A549 (cell line): ENCODE measurements around the gene CFAP61. TPM values are rescaled to one million over a fixed set of nuclear protein-coding genes. Genes with fewer than 3 reads are reported as not detected.

Experiments
- ATAC-seq, 2 experiments: fragments of 200-7000 bp in 1 of 2; fragments of >200 bp in 1 of 2; cut with Nextera tagmentation in 1 of 2; cut with Tn5 transposase in 1 of 2; 3 replicates each; pipeline versions ENCODE4 v1.8.0 to v1.9.1; 2018 to 2020; ENCODE audit warnings: mild to moderate bottlenecking in 1 of 2, moderate library complexity in 1 of 2
- CTCF ChIA-PET: fragments of 300-600 bp; sonication (Branson Sonifier 250); formaldehyde crosslinking; extraction: SDS; loops from one replicate; lab custom pipeline; 2021; ENCODE audit warnings: antibody characterized with exemption, inconsistent platforms; lab: Yijun Ruan, JAX
- POLR2A ChIA-PET: fragments of 350-600 bp; formaldehyde crosslinking; extraction: SDS; loops from one replicate; lab custom pipeline; 2021; ENCODE audit warnings: antibody characterized with exemption, inconsistent platforms; lab: Yijun Ruan, JAX
- DNase-seq, 2 experiments: peaks; one replicate each; pipeline versions ENCODE4 v3.0.0 to v3.0.0-alpha.2; 2011 to 2016; ENCODE audit warnings: low read depth in 1 of 2, low spot score in 1 of 2
- FAIRE-seq: peaks from 2 replicates; lab custom pipeline; 2011; peaks lifted over from hg19 to GRCh38; lab: Jason Lieb, UNC
- H3K27ac ChIP-seq, 2 experiments: fragments of >200 bp; sonication (Bioruptor Twin); formaldehyde crosslinking; 3 replicates each; pipeline ENCODE4 v1.5.1; 2016 to 2017
- H3K4me1 ChIP-seq: fragments of >200 bp; sonication (Bioruptor Twin); formaldehyde crosslinking; 3 replicates; pipeline ENCODE4 v1.6.1; 2016
- H3K4me2 ChIP-seq: fragments of >200 bp; sonication (Bioruptor Twin); formaldehyde crosslinking; 3 replicates; pipeline ENCODE4 v1.6.1; 2016
- H3K4me3 ChIP-seq: fragments of >200 bp; sonication (Bioruptor Twin); formaldehyde crosslinking; 3 replicates; pipeline ENCODE4 v1.5.1; 2016
- H3K9me3 ChIP-seq: fragments of >200 bp; sonication (Bioruptor Twin); formaldehyde crosslinking; 3 replicates; pipeline ENCODE4 v1.6.1; 2016
- BHLHE40 ChIP-seq: IDR thresholded peaks from 2 replicates; pipeline ENCODE4 v1.6.1; 2012; ENCODE audit warnings: low read depth, low read length, inconsistent platforms
- CBX2 ChIP-seq: fragments of 200-600 bp; sonication (generic); IDR thresholded peaks from 2 replicates; pipeline ENCODE4 v1.6.1; 2016; ENCODE audit warnings: low read depth, mild to moderate bottlenecking, borderline replicate concordance
- CTCF ChIP-seq: fragments of >200 bp; sonication (Bioruptor Twin); formaldehyde crosslinking; IDR thresholded peaks from 3 replicates; pipeline ENCODE4 v1.5.1; 2016
- EHMT2 ChIP-seq: fragments of 200-600 bp; sonication (generic); IDR thresholded peaks from 2 replicates; pipeline ENCODE4 v1.6.1; 2016; ENCODE audit warnings: antibody characterized with exemption, low read depth, mild to moderate bottlenecking, moderate library complexity
- ELK1 ChIP-seq: fragments of 150-350 bp; IDR thresholded peaks from 2 replicates; pipeline ENCODE4 v1.6.1; 2014; ENCODE audit warnings: low read depth, mild to moderate bottlenecking, low read length
- ESRRA ChIP-seq: fragments of 150-350 bp; IDR thresholded peaks from 2 replicates; pipeline ENCODE4 v1.6.1; 2014; ENCODE audit warnings: mild to moderate bottlenecking, low read length, borderline replicate concordance
- HOXB13 ChIP-seq: fragments of 250-450 bp; sonication (Bioruptor Pico); IDR thresholded peaks from 2 replicates; pipeline ENCODE4 v1.5.0; 2020; ENCODE audit warnings: low read depth, mild to moderate bottlenecking, moderate library complexity
- JUNB ChIP-seq: fragments of >200 bp; sonication (Bioruptor Twin); formaldehyde crosslinking; IDR thresholded peaks from 2 replicates; pipeline ENCODE4 v1.6.1; 2016
- KDM1A ChIP-seq: fragments of 200-600 bp; sonication (generic); IDR thresholded peaks from 2 replicates; pipeline ENCODE4 v1.6.1; 2016; ENCODE audit warnings: low read depth, mild to moderate bottlenecking
- MAFK ChIP-seq: fragments of 450-650 bp; IDR thresholded peaks from 2 replicates; pipeline ENCODE4 v1.6.1; 2014; ENCODE audit not compliant: partially characterized antibody
- MAX ChIP-seq: IDR thresholded peaks from 2 replicates; pipeline ENCODE4 v1.6.1; 2012
- NFE2L2 ChIP-seq: fragments of 150-350 bp; conservative IDR thresholded peaks from 2 replicates; pipeline ENCODE4 v1.6.1; 2014; ENCODE audit warnings: low read length
- NPAS2 ChIP-seq: fragments of 250-450 bp; sonication (Bioruptor Pico); IDR thresholded peaks from 2 replicates; pipeline ENCODE4 v1.8.0; 2022; ENCODE audit warnings: mild to moderate bottlenecking, moderate library complexity, borderline replicate concordance
- PBX3 ChIP-seq: IDR thresholded peaks from 2 replicates; pipeline ENCODE4 v1.6.1; 2012
- PHF8 ChIP-seq: fragments of 200-600 bp; sonication (generic); IDR thresholded peaks from 2 replicates; pipeline ENCODE4 v1.6.1; 2016; ENCODE audit warnings: low read depth, mild to moderate bottlenecking, antibody characterized with exemption, moderate library complexity, borderline replicate concordance
- RAD21 ChIP-seq, 2 experiments: fragments of >200 bp in 1 of 2; sonication (Bioruptor Twin) in 1 of 2; formaldehyde crosslinking in 1 of 2; IDR thresholded peaks in 1 of 2; conservative IDR thresholded peaks in 1 of 2; 2 replicates in 1 of 2; 3 replicates in 1 of 2; pipeline ENCODE4 v1.6.1; 2012 to 2018; ENCODE audit warnings: inconsistent platforms in 1 of 2
- RARB ChIP-seq: fragments of 250-450 bp; sonication (Bioruptor Pico); IDR thresholded peaks from 2 replicates; pipeline ENCODE4 v1.8.0; 2021; ENCODE audit warnings: mild to moderate bottlenecking, moderate library complexity
- RNF2 ChIP-seq: fragments of 200-600 bp; sonication (generic); IDR thresholded peaks from 2 replicates; pipeline ENCODE4 v1.6.1; 2016; ENCODE audit warnings: low read depth, mild to moderate bottlenecking, antibody characterized with exemption, moderate library complexity, borderline replicate concordance
- SMC3 ChIP-seq: fragments of >200 bp; sonication (Bioruptor Twin); formaldehyde crosslinking; IDR thresholded peaks from 3 replicates; pipeline ENCODE4 v1.6.1; 2018; ENCODE audit warnings: inconsistent platforms
- SREBF2 ChIP-seq: fragments of 450-650 bp; IDR thresholded peaks from 2 replicates; pipeline ENCODE4 v1.6.1; 2014; ENCODE audit warnings: mild to moderate bottlenecking, moderate library complexity
- TFCP2L1 ChIP-seq: fragments of 250-450 bp; sonication (Bioruptor Pico); IDR thresholded peaks from 2 replicates; pipeline ENCODE4 v1.5.0; 2021; ENCODE audit warnings: mild to moderate bottlenecking
- ZC3H11A ChIP-seq: fragments of 450-650 bp; IDR thresholded peaks from 2 replicates; pipeline ENCODE4 v1.6.1; 2014; ENCODE audit warnings: antibody characterized with exemption, mild to moderate bottlenecking
- ZFP36 ChIP-seq: fragments of 450-650 bp; IDR thresholded peaks from 2 replicates; pipeline ENCODE4 v1.6.1; 2014; ENCODE audit warnings: borderline replicate concordance; ENCODE audit not compliant: partially characterized antibody
- ZSCAN20 ChIP-seq: fragments of 250-450 bp; sonication (Bioruptor Pico); IDR thresholded peaks from 2 replicates; pipeline ENCODE4 v1.8.0; 2022; ENCODE audit warnings: mild to moderate bottlenecking, moderate library complexity
- WGBS: methylation state at CpG from one replicate; pipeline ENCODE4 v1.1.6; 2017; ENCODE audit errors: missing lambda C conversion rate; 5-methylcytosine and 5-hydroxymethylcytosine counted together
- polyA plus RNA-seq, 4 experiments: library from polyadenylated mRNA; depleted of rRNA in 3 of 4; stranded (reverse); fragments of >200 nt; fragmentation: RNase III in 1 of 4; extraction: RNeasy Plus Mini Kit Qiagen cat#74134 plus additional on column Dnase treatment in 1 of 4; gene quantifications; 2 replicates in 3 of 4; 3 replicates in 1 of 4; pipeline ENCODE4 v1.2.3, GENCODE V29; 2011 to 2017

CFAP61 gene
- polyA plus RNA-seq, 2 of the 4 experiments (the other 2 are of a cell fraction), result 0.39 to 0.70 TPM

GRCh38 chr20:20181322-20181721, 129.0 kb downstream of the CFAP61 start:
- ChIA-PET POLR2A (no interaction called here), CTCF (no interaction called here)
- TF ChIP-seq MAFK, result no peak
- TF ChIP-seq RNF2, result no peak
- TF ChIP-seq PHF8, result no peak
- TF ChIP-seq CBX2, result no peak
- no peak for TF ChIP-seq SREBF2
- no peak for TF ChIP-seq ZC3H11A
- no peak for TF ChIP-seq MAX
- no peak for TF ChIP-seq SMC3
- TF ChIP-seq KDM1A, result no peak
- TF ChIP-seq EHMT2, result no peak
- TF ChIP-seq ZSCAN20, result no peak
- TF ChIP-seq HOXB13 (CRISPR knock-in tag), result no peak
- no peak for TF ChIP-seq ELK1
- TF ChIP-seq NFE2L2, result no peak
- no peak for TF ChIP-seq PBX3
- no peak for TF ChIP-seq BHLHE40
- no peak overlapping the region for H3K4me2 ChIP-seq
- H3K4me3 ChIP-seq, result no peak overlapping the region
- no peaks in the 10 kb centered on the region; the same call in 2 of the 3 replicates for H3K9me3 ChIP-seq
- FAIRE-seq (no peak), DNase-seq (no peak), ATAC-seq (no peak)
- no peaks in the 10 kb centered on the region for H3K4me1 ChIP-seq
- no peak overlapping the region for H3K27ac ChIP-seq
- WGBS, result 30% methylated on average over 3 of the region's 3 CpGs

GRCh38 chr20:20184149-20184548, 131.8 kb downstream of the CFAP61 start:
- CTCF ChIA-PET, result interaction anchor here (0.9 to 1.2 kb wide), 2 partner anchors 58 to 83 kb away, joined by 3 read pairs; no protein-coding TSS in a partner anchor
- Histone ChIP-seq H3K4me2 (no peak overlapping the region), H3K4me3 (no peak overlapping the region), H3K4me1 (no peaks in the 10 kb centered on the region), H3K9me3 (no peaks in the 10 kb centered on the region; the same call in 2 of the 3 replicates), H3K27ac (no peak overlapping the region)
- FAIRE-seq (no peak), DNase-seq (peak in 1 of 2 experiments; percentile 16), ATAC-seq (peak in 1 of 2 experiments; percentile 47; a peak in 2 of 6 replicates)
- 6% methylated on average over 1 of the region's 1 CpG for WGBS
- TF ChIP-seq ZFP36 (no peak), JUNB (no peak), NPAS2 (no peak), TFCP2L1 (CRISPR knock-in tag) (no peak), MAFK (no peak), CTCF (peak; percentile 27; the same call in 1 of the 3 replicates), ESRRA (no peak), RARB (CRISPR knock-in tag) (no peak), RAD21 (conservative IDR thresholded peaks at IDR 0.05 in 1 of 2, IDR thresholded peaks at IDR 0.05 in 1 of 2) (peak in 1 of 2 experiments; percentile 30; a peak in 2 of 5 replicates), CBX2 (no peak)
- POLR2A ChIA-PET, result no interaction called here
